Measurements from ENCODE around the gene ZP3.
"Not testable (repeated sequence)": the region's sequence is repeated elsewhere in the genome, so short reads cannot be mapped to it uniquely, and the experiment has no call there.

The ZP3 gene

GRCh38 chr7:76407718-76408117, 17.0 kb upstream of the ZP3 start:
- DNase-seq: no peak

GRCh38 chr7:76408121-76408560, 16.6 kb upstream of the ZP3 start:
- no peak for DNase-seq

GRCh38 chr7:76409537-76409936, 15.2 kb upstream of the ZP3 start, which contains the start of gene SSC4D:
TSS of gene SSC4D (minus strand) at chr7:76409697. CDS start at chr7:76404439, 5,258 bp downstream.
- DNase-seq: no peak

- DNase-seq: peak; percentile 19
Observed at GRCh38 chr7:76411626-76412025, 13.1 kb upstream of the ZP3 start.

GRCh38 chr7:76412249-76412648, 12.5 kb upstream of the ZP3 start:
- DNase-seq: no peak

- not testable (repeated sequence) for DNase-seq
Observed at GRCh38 chr7:76417654-76418310, 7.0 kb upstream of the ZP3 start.

GRCh38 chr7:76421097-76421496, 3.7 kb upstream of the ZP3 start:
- not testable (repeated sequence) for DNase-seq

- DNase-seq: no peak
Observed at GRCh38 chr7:76423666-76424412, 911 bp upstream of the ZP3 start.

- DNase-seq: no peak
Observed at GRCh38 chr7:76425156-76425555, 406 bp downstream of the ZP3 start.

- DNase-seq: not testable (repeated sequence)
Observed at GRCh38 chr7:76425558-76425957, 808 bp downstream of the ZP3 start.

GRCh38 chr7:76426246-76426645, 1.5 kb downstream of the ZP3 start:
- DNase-seq: no peak

GRCh38 chr7:76427635-76428034, 2.9 kb downstream of the ZP3 start:
- no peak for DNase-seq

GRCh38 chr7:76428149-76428823, 3.5 kb downstream of the ZP3 start:
- DNase-seq: no peak

GRCh38 chr7:76428868-76429805, 4.4 kb downstream of the ZP3 start:
- DNase-seq: no peak

- no peak for DNase-seq
Observed at GRCh38 chr7:76430211-76430610, 5.5 kb downstream of the ZP3 start.

GRCh38 chr7:76430836-76431235, 6.1 kb downstream of the ZP3 start:
- DNase-seq: no peak

- DNase-seq: peak; percentile 82
Observed at GRCh38 chr7:76437873-76438272, 13.1 kb downstream of the ZP3 start.

GRCh38 chr7:76439120-76439888, 14.6 kb downstream of the ZP3 start:
- not testable (repeated sequence) for DNase-seq

- not testable (repeated sequence) for DNase-seq
Observed at GRCh38 chr7:76440404-76440803, 15.7 kb downstream of the ZP3 start.

GRCh38 chr7:76441792-76442191, 17.0 kb downstream of the ZP3 start:
- DNase-seq: not testable (repeated sequence)

GRCh38 chr7:76442664-76443446, 18.1 kb downstream of the ZP3 start:
- not testable (repeated sequence) for DNase-seq

Measured in RPMI8226 (cell line).